HepG2 (cell line): ENCODE data around the gene GSTM4. TPM values are rescaled to one million over a fixed set of nuclear protein-coding genes. Genes with fewer than 3 reads are reported as not detected.

Source experiments
- ATAC-seq: fragments of 200-7000 bp; cut with Tn5 transposase; 3 replicates; pipeline ENCODE4 v1.9.1; 2020; ENCODE audit warnings: mild to moderate bottlenecking, moderate library complexity
- BruUV-seq: library from RNA; stranded (reverse); fragments of 400-500 nt; replicated peaks from 2 replicates; lab custom pipeline; 2021; lab: Mats Ljungman, UMichigan
- CTCF ChIA-PET: fragments of 300-600 bp; formaldehyde crosslinking; extraction: SDS; loops from one replicate; lab custom pipeline; 2021; ENCODE audit warnings: low total read pairs, inconsistent platforms, low intra/inter-chr PET ratio; lab: Yijun Ruan, JAX
- POLR2A ChIA-PET: fragments of 350-600 bp; sonication (Branson Sonifier 250); formaldehyde crosslinking; loops from one replicate; lab custom pipeline; 2020; ENCODE audit warnings: antibody characterized with exemption, inconsistent platforms; lab: Yijun Ruan, JAX
- DNase-seq: peaks from one replicate; pipeline ENCODE4 v3.0.0-alpha.2; 2015; ENCODE audit warnings: low spot score
- FAIRE-seq: peaks from 3 replicates; lab custom pipeline; 2011; peaks lifted over from hg19 to GRCh38; lab: Jason Lieb, UNC
- H2AFZ ChIP-seq: one replicate; pipeline ENCODE4 v1.6.1; 2011; ENCODE audit warnings: low read length, inconsistent platforms
- H3K27ac ChIP-seq: fragments of 300-600 bp; 3 replicates; pipeline ENCODE4 v1.8.0; 2011; ENCODE audit warnings: mixed run types, mild to moderate bottlenecking, mixed read lengths, low read length, inconsistent platforms; ENCODE audit not compliant: insufficient read depth; ENCODE audit errors: extremely low read length
- H3K27me3 ChIP-seq, 2 experiments: fragments of 200-600 bp in 1 of 2; 2 replicates in 1 of 2; 3 replicates in 1 of 2; pipeline versions ENCODE4 v1.6.0 to v1.8.0; 2011; ENCODE audit warnings: low read length in 2 of 2, mild to moderate bottlenecking in 2 of 2, moderate library complexity in 2 of 2, inconsistent platforms in 1 of 2; ENCODE audit not compliant: insufficient read depth in 2 of 2, control insufficient read depth in 1 of 2
- H3K36me3 ChIP-seq, 2 experiments: fragments of 200-600 bp in 1 of 2; replicated peaks in 1 of 2; 2 replicates in 1 of 2; 3 replicates in 1 of 2; pipeline versions ENCODE4 v1.5.1 to v1.8.0; 2011; ENCODE audit warnings: low read length in 2 of 2, inconsistent platforms in 1 of 2; ENCODE audit not compliant: insufficient read depth in 2 of 2, control insufficient read depth in 1 of 2
- H3K4me1 ChIP-seq: 2 replicates; pipeline ENCODE4 v1.5.1; 2012; ENCODE audit warnings: low read length, inconsistent platforms; ENCODE audit not compliant: insufficient read depth
- H3K4me2 ChIP-seq: 2 replicates; pipeline ENCODE4 v1.6.0; 2011; ENCODE audit warnings: low read depth, low read length, inconsistent platforms
- H3K4me3 ChIP-seq, 3 experiments: fragments of 200-600 bp in 1 of 3; sonication (generic), shearing (Covaris generic) in 1 of 3; replicated peaks in 1 of 3; 2 replicates each; pipeline ENCODE4 v1.5.1; 2011 to 2016; ENCODE audit warnings: low read length in 3 of 3, inconsistent platforms in 2 of 3, low read depth in 2 of 3, mild to moderate bottlenecking in 2 of 3, control low read depth in 1 of 3, mixed read lengths in 1 of 3; ENCODE audit not compliant: insufficient read depth in 1 of 3
- H3K79me2 ChIP-seq: one replicate; pipeline ENCODE4 v1.6.1; 2011; ENCODE audit warnings: low read length, inconsistent platforms; ENCODE audit not compliant: insufficient read depth
- H3K9ac ChIP-seq: 2 replicates; pipeline ENCODE4 v1.6.0; 2011; ENCODE audit warnings: mild to moderate bottlenecking, low read depth, low read length, inconsistent platforms; ENCODE audit not compliant: insufficient read depth
- H3K9me3 ChIP-seq: 2 replicates; pipeline ENCODE4 v1.5.1; 2012; ENCODE audit warnings: mild to moderate bottlenecking, low read length
- H4K20me1 ChIP-seq: 2 replicates; pipeline ENCODE4 v1.6.0; 2011; ENCODE audit warnings: inconsistent platforms, mild to moderate bottlenecking, low read length, moderate library complexity; ENCODE audit not compliant: insufficient read depth
- ETV5 ChIP-seq: IDR thresholded peaks from 2 replicates; pipeline ENCODE4 v1.6.1; 2018; ENCODE audit warnings: missing biosample characterization, missing genetic modification reagents, inconsistent platforms, borderline replicate concordance
- KDM5B ChIP-seq: sonication (generic); formaldehyde crosslinking; IDR thresholded peaks from 2 replicates; pipeline ENCODE4 v1.4.0; 2020; ENCODE audit warnings: missing genetic modification reagents, mild to moderate bottlenecking, borderline replicate concordance
- MED1 ChIP-seq: sonication (generic); formaldehyde crosslinking; IDR thresholded peaks from 2 replicates; pipeline ENCODE4 v1.4.0; 2020; ENCODE audit warnings: missing genetic modification reagents
- NAIF1 ChIP-seq: sonication (generic); formaldehyde crosslinking; IDR thresholded peaks from 2 replicates; pipeline ENCODE4 v1.5.0; 2020; ENCODE audit warnings: mild to moderate bottlenecking, missing genetic modification reagents, borderline replicate concordance
- NFYB ChIP-seq: sonication (generic); formaldehyde crosslinking; IDR thresholded peaks from 2 replicates; pipeline ENCODE4 v1.4.0; 2020; ENCODE audit warnings: missing genetic modification reagents
- SALL1 ChIP-seq: sonication (generic); formaldehyde crosslinking; IDR thresholded peaks from 2 replicates; pipeline ENCODE4 v1.8.0; 2022; ENCODE audit warnings: mild to moderate bottlenecking, missing genetic modification reagents
- ZNF687 ChIP-seq: sonication (generic); formaldehyde crosslinking; IDR thresholded peaks from 2 replicates; pipeline ENCODE4 v1.5.1; 2020; ENCODE audit warnings: mild to moderate bottlenecking, missing genetic modification reagents, moderate library complexity
- WGBS: methylation state at CpG from one replicate; pipeline ENCODE4 v1.1.6; 2017; ENCODE audit warnings: low lambda C conversion rate; 5-methylcytosine and 5-hydroxymethylcytosine counted together
- in situ Hi-C: cut with HindIII; loops from 2 replicates; pipeline ENCODE4 v1.10.0; 2017; ENCODE audit warnings: low pct_unique_long_range_greater_than_20kb; ENCODE audit not compliant: extremely low pct_ligation_motif_present
- intact Hi-C: fragments of 100-400 bp; cut with micrococcal nuclease; formaldehyde crosslinking; loops from one replicate; pipeline ENCODE4 v1.10.0; 2022; ENCODE audit not compliant: unreplicated experiment
- polyA plus RNA-seq, 8 experiments: library from polyadenylated mRNA; depleted of rRNA in 3 of 8; stranded (reverse) in 7 of 8; unstranded in 1 of 8; fragments of >200 nt; fragmentation: Illumina TruSeq in 4 of 8; extraction: Trizol in 4 of 8; gene quantifications; 2 replicates each; pipeline versions ENCODE4 v1.2.1 to v1.2.3, GENCODE V29; 2011 to 2016; ENCODE audit warnings: low read depth in 4 of 8, missing spikeins in 1 of 8, mixed read lengths in 1 of 8; ENCODE audit not compliant: insufficient read depth in 1 of 8
- total RNA-seq, 5 experiments: library from RNA; depleted of rRNA; stranded (reverse); fragments of >200 nt; fragmentation: Illumina TruSeq; extraction: Trizol; gene quantifications; 2 replicates each; pipeline ENCODE4 v1.2.3, GENCODE V29; 2016; ENCODE audit warnings: low read depth in 1 of 5
- TF ChIP-seq, protein P1 (sequence below): sonication (generic); formaldehyde crosslinking; IDR thresholded peaks from 2 replicates; pipeline ENCODE4 v1.4.0; 2020; ENCODE audit warnings: mild to moderate bottlenecking, missing genetic modification reagents

The GSTM4 gene
- total and polyA plus RNA-seq, 2 of the 13 experiments (the other 11 are each of a cell fraction or from before 2014, with no cell fraction given), result 25.3 to 40.8 TPM

- TF ChIP-seq NFYB (CRISPR knock-in tag), result peak; percentile 64
- TF ChIP-seq SALL1 (CRISPR knock-in tag), result no peak
- no peak for TF ChIP-seq NAIF1 (CRISPR knock-in tag)
- no peak for TF ChIP-seq ETV5 (CRISPR knock-in tag)
Observed at GRCh38 chr1:109667452-109668122, 11.7 kb downstream of the GSTM4 start, which contains the start of gene GSTM2 (continued).

- H3K9ac ChIP-seq, result peak overlapping the region; percentile 5; the same call in 1 of the 2 replicates
- H4K20me1 ChIP-seq, result no peaks in the 10 kb centered on the region
- in situ Hi-C loops, result loop anchor here (10.0 kb wide), 1 partner anchor 47 kb away; the partner anchor contains the start of gene GSTM5
- no peaks in the 10 kb centered on the region for H3K36me3 ChIP-seq
- H3K27me3 ChIP-seq, result no peaks in the 10 kb centered on the region
- H2AFZ ChIP-seq, result no peak overlapping the region
- ATAC-seq (peak; percentile 33), DNase-seq (no peak), FAIRE-seq (no peak)
- POLR2A ChIA-PET, result interaction anchor here (1.1 to 1.8 kb wide), 2 partner anchors 12 to 28 kb away, joined by 3 to 10 read pairs; partner anchors contain the start of gene GSTM4
- no peak overlapping the region for H3K27ac ChIP-seq
- no TSS peak for BruUV-seq
- H3K4me1 ChIP-seq, result peaks cover 13% of the 10 kb centered on the region
- H3K4me3 ChIP-seq, result peak overlapping the region; percentile 56 to 70 (median 58); a peak in 5 of 6 replicates
- H3K79me2 ChIP-seq, result no peaks in the 10 kb centered on the region
- no peaks in the 10 kb centered on the region for H3K9me3 ChIP-seq
- 21% methylated on average over 6 of the region's 26 CpGs for WGBS
- H3K4me2 ChIP-seq, result peak overlapping the region; percentile 80
- intact Hi-C loops, result no loop called here
- TF ChIP-seq MED1 (no peak), ZNF687 (peak; percentile 30; the same call in 1 of the 2 replicates), KDM5B (0 out of 2 replicates have a peak, but pooled peaks have one; percentile 4)
- TF ChIP-seq, protein P1, sequence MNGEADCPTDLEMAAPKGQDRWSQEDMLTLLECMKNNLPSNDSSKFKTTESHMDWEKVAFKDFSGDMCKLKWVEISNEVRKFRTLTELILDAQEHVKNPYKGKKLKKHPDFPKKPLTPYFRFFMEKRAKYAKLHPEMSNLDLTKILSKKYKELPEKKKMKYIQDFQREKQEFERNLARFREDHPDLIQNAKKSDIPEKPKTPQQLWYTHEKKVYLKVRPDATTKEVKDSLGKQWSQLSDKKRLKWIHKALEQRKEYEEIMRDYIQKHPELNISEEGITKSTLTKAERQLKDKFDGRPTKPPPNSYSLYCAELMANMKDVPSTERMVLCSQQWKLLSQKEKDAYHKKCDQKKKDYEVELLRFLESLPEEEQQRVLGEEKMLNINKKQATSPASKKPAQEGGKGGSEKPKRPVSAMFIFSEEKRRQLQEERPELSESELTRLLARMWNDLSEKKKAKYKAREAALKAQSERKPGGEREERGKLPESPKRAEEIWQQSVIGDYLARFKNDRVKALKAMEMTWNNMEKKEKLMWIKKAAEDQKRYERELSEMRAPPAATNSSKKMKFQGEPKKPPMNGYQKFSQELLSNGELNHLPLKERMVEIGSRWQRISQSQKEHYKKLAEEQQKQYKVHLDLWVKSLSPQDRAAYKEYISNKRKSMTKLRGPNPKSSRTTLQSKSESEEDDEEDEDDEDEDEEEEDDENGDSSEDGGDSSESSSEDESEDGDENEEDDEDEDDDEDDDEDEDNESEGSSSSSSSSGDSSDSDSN (CRISPR knock-in tag), result 0 out of 2 replicates have a peak, but pooled peaks have one; percentile 9
- CTCF ChIA-PET, result no interaction called here
Observed at GRCh38 chr1:109668123-109668775, 12.3 kb downstream of the GSTM4 start.
